Lung (tissue), 12 donors: ENCODE measurements around the gene ERAS. TPM values are rescaled to one million over a fixed set of nuclear protein-coding genes. Genes with fewer than 3 reads are reported as not detected.

Experiments
- ATAC-seq: fragments of 200-7000 bp; cut with Tn5 transposase; one replicate; pipeline ENCODE4 v1.9.1; 2020; ENCODE audit warnings: moderate number of reproducible peaks; ENCODE audit not compliant: insufficient read depth, low FRiP score
- DNase-seq, 3 donors: peaks; one replicate each; pipeline ENCODE4 v3.0.0-alpha.2; 2013 to 2017
- H3K27ac ChIP-seq, 2 donors: one replicate each; pipeline ENCODE4 v1.5.1; 2013; ENCODE audit warnings: mild to moderate bottlenecking in 2 of 2, moderate library complexity in 2 of 2, control low read depth in 1 of 2, inconsistent platforms in 1 of 2, low read depth in 1 of 2, low read length in 1 of 2
- H3K27me3 ChIP-seq, 3 donors: one replicate each; pipeline ENCODE4 v1.5.1; 2013; ENCODE audit warnings: low read length in 2 of 3; ENCODE audit not compliant: control insufficient read depth in 3 of 3, insufficient read depth in 3 of 3
- H3K36me3 ChIP-seq, 4 donors: one replicate each; pipeline ENCODE4 v1.5.1; 2013; ENCODE audit warnings: low read length in 4 of 4, mild to moderate bottlenecking in 1 of 4, moderate library complexity in 1 of 4; ENCODE audit not compliant: control insufficient read depth in 4 of 4, insufficient read depth in 4 of 4
- H3K4me1 ChIP-seq, 5 donors: one replicate each; pipeline ENCODE4 v1.5.1; 2013; ENCODE audit warnings: low read length in 5 of 5, mild to moderate bottlenecking in 2 of 5, moderate library complexity in 1 of 5; ENCODE audit not compliant: control insufficient read depth in 5 of 5, insufficient read depth in 5 of 5
- H3K4me3 ChIP-seq: one replicate; pipeline ENCODE4 v1.5.1; 2013; ENCODE audit warnings: mild to moderate bottlenecking, control low read depth, moderate library complexity
- H3K9ac ChIP-seq, 2 donors: one replicate each; pipeline ENCODE4 v1.5.1; 2013; ENCODE audit warnings: low read length in 2 of 2, control low read depth in 1 of 2; ENCODE audit not compliant: insufficient read depth in 1 of 2
- H3K9me3 ChIP-seq, 4 donors: one replicate each; pipeline ENCODE4 v1.5.1; 2013; ENCODE audit warnings: low read length in 3 of 4, mild to moderate bottlenecking in 1 of 4, moderate library complexity in 1 of 4; ENCODE audit not compliant: control insufficient read depth in 4 of 4, insufficient read depth in 3 of 4
- CTCF ChIP-seq: IDR thresholded peaks from 2 replicates; pipeline ENCODE4 v1.5.1; 2012; ENCODE audit warnings: mild to moderate bottlenecking; ENCODE audit errors: control extremely low read depth, extremely low read depth
- WGBS, 2 donors: extraction: QIAGEN DNeasy Blood & Tissue Kit; methylation state at CpG; one replicate each; pipeline ENCODE4 v1.1.7; 2013; 5-methylcytosine and 5-hydroxymethylcytosine counted together
- polyA plus RNA-seq, 2 donors: library from polyadenylated mRNA; stranded (reverse); fragments of 200-250 nt; gene quantifications; one replicate each; pipeline ENCODE4 v1.2.1, GENCODE V29; 2013
- total RNA-seq, 2 donors: library from RNA; depleted of rRNA in 1 of 2; stranded (reverse); fragments of >200 nt in 1 of 2; gene quantifications; one replicate each; pipeline ENCODE4 v1.2.1, GENCODE V29; 2014 to 2021
- donor health status: control.
- donor health status: control.
- donor health status: Bipolar disorder and iron deficiency.
- donor health status: healthy.
- donor health status: DM: yes; HTN: yes; CAD: no.

The ERAS gene
- total and polyA plus RNA-seq, 4 donors: 0.24 TPM; not detected in 3

GRCh38 chrX:48794340-48794910, 31.9 kb upstream of the ERAS start:
- no peak for DNase-seq
- peaks cover 0 to 3% (median 0%) of the 10 kb centered on the region in 4 donors for H3K9me3 ChIP-seq
- no peaks in the 10 kb centered on the region for H3K36me3 ChIP-seq
- peaks cover 0 to 5% (median 0%) of the 10 kb centered on the region in 5 donors for H3K4me1 ChIP-seq
- peak overlapping the region in 1 of 2 donors; percentile 4 for H3K27ac ChIP-seq
- no peak overlapping the region for H3K9ac ChIP-seq
- no peak for TF ChIP-seq CTCF
- H3K4me3 ChIP-seq: no peak overlapping the region
- WGBS, 2 donors: 78 to 90% methylated on average over 12 of the region's 12 CpGs
- no peak for ATAC-seq
- H3K27me3 ChIP-seq: no peaks in the 10 kb centered on the region

GRCh38 chrX:48794911-48795515, 31.3 kb upstream of the ERAS start:
- ATAC-seq (peak; percentile 71), DNase-seq (peak in 1 of 3 donors; percentile 6)
- Histone ChIP-seq H3K9ac (no peak overlapping the region), H3K27ac (peak overlapping the region in 1 of 2 donors; percentile 4), H3K27me3 (no peaks in the 10 kb centered on the region), H3K4me1 (peaks cover 0 to 5% (median 0%) of the 10 kb centered on the region in 5 donors), H3K36me3 (no peaks in the 10 kb centered on the region), H3K4me3 (no peak overlapping the region), H3K9me3 (peaks cover 0 to 3% (median 0%) of the 10 kb centered on the region in 4 donors)
- no peak for TF ChIP-seq CTCF
- 60 to 80% methylated on average over 6 to 8 of the region's 8 CpGs for WGBS, 2 donors

GRCh38 chrX:48798318-48798717, 28.0 kb upstream of the ERAS start:
- no peak for ATAC-seq

More at GRCh38 chrX:48798318-48798717, 28.0 kb upstream of the ERAS start:
- TF ChIP-seq CTCF: no peak
- DNase-seq: no peak
- no peaks in the 10 kb centered on the region for H3K36me3 ChIP-seq
- no peak overlapping the region for H3K27ac ChIP-seq
- H3K4me1 ChIP-seq: peaks cover 0 to 10% (median 0%) of the 10 kb centered on the region in 5 donors
- no peaks in the 10 kb centered on the region for H3K27me3 ChIP-seq
- H3K9me3 ChIP-seq: peaks cover 0 to 11% (median 0%) of the 10 kb centered on the region in 4 donors
- H3K9ac ChIP-seq: no peak overlapping the region
- no peak overlapping the region for H3K4me3 ChIP-seq
- 78 to 81% methylated on average over 2 of the region's 2 CpGs for WGBS, 2 donors
